Measurements from ENCODE around the gene IDUA. TPM values are rescaled to one million over a fixed set of nuclear protein-coding genes. Genes with fewer than 3 reads are reported as not detected.

Gene IDUA
- total and polyA plus RNA-seq, 8 donors, result 8.8 to 278 (median 21.7) TPM

GRCh38 chr4:1023895-1024740 lies 37.3 kb downstream of the IDUA start:
- no peak for DNase-seq
- Histone ChIP-seq H3K27me3 (peaks cover 0 to 10% (median 0%) of the 10 kb centered on the region in 3 donors), H3K4me1 (peaks cover 0 to 29% (median 13%) of the 10 kb centered on the region in 4 donors), H3K9me3 (no peaks in the 10 kb centered on the region), H3K27ac (no peak overlapping the region), H3K4me3 (no peak overlapping the region), H3K36me3 (peaks cover 7 to 40% (median 36%) of the 10 kb centered on the region in 4 donors)
- intact Hi-C loops (cut with DNase I; ENCODE audit: low total_unique reads), result no loop called here
- WGBS, 5 donors, result 96 to 98% (median 97%) methylated on average over 63 to 83 of the region's 83 CpGs
- TF ChIP-seq EP300 (IDR thresholded peaks at IDR 0.05) (no peak), POLR2AphosphoS5 (IDR thresholded peaks at IDR 0.05) (no peak), CTCF (IDR thresholded peaks at IDR 0.05) (no peak), POLR2A (IDR thresholded peaks at IDR 0.05) (no peak)

DNA sequence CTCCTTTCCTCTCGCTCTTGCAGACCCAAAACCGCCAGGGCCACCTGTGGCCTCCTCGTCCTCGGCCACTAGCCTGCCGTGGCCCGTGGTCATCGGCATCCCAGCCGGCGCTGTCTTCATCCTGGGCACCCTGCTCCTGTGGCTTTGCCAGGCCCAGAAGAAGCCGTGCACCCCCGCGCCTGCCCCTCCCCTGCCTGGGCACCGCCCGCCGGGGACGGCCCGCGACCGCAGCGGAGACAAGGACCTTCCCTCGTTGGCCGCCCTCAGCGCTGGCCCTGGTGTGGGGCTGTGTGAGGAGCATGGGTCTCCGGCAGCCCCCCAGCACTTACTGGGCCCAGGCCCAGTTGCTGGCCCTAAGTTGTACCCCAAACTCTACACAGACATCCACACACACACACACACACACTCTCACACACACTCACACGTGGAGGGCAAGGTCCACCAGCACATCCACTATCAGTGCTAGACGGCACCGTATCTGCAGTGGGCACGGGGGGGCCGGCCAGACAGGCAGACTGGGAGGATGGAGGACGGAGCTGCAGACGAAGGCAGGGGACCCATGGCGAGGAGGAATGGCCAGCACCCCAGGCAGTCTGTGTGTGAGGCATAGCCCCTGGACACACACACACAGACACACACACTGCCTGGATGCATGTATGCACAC lies 38.2 kb downstream of the IDUA start:
- H3K27ac ChIP-seq, result no peak overlapping the region
- H3K4me3 ChIP-seq, result no peak overlapping the region
- intact Hi-C loops (cut with DNase I; ENCODE audit: low total_unique reads), result no loop called here
- peaks cover 0 to 19% (median 0%) of the 10 kb centered on the region in 3 donors for H3K27me3 ChIP-seq
- 84 to 93% (median 87%) methylated on average over 24 to 32 of the region's 32 CpGs for WGBS, 5 donors
- peaks cover 5 to 38% (median 20%) of the 10 kb centered on the region in 4 donors for H3K4me1 ChIP-seq
- no peaks in the 10 kb centered on the region for H3K9me3 ChIP-seq
- peaks cover 7 to 40% (median 36%) of the 10 kb centered on the region in 4 donors for H3K36me3 ChIP-seq
- TF ChIP-seq CTCF (IDR thresholded peaks at IDR 0.05) (no peak), EP300 (IDR thresholded peaks at IDR 0.05) (no peak), POLR2A (IDR thresholded peaks at IDR 0.05) (no peak), POLR2AphosphoS5 (IDR thresholded peaks at IDR 0.05) (no peak)
- no peak for DNase-seq

DNA sequence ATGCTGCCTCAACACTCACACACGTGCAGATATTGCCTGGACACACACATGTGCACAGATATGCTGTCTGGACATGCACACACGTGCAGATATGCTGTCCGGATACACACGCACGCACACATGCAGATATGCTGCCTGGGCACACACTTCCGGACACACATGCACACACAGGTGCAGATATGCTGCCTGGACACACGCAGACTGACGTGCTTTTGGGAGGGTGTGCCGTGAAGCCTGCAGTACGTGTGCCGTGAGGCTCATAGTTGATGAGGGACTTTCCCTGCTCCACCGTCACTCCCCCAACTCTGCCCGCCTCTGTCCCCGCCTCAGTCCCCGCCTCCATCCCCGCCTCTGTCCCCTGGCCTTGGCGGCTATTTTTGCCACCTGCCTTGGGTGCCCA lies 39.3 kb downstream of the IDUA start:
- H3K36me3 ChIP-seq, result peaks cover 7 to 40% (median 36%) of the 10 kb centered on the region in 4 donors
- peaks cover 0 to 30% (median 0%) of the 10 kb centered on the region in 3 donors for H3K27me3 ChIP-seq
- H3K9me3 ChIP-seq, result no peaks in the 10 kb centered on the region
- peaks cover 6 to 49% (median 28%) of the 10 kb centered on the region in 4 donors for H3K4me1 ChIP-seq
- intact Hi-C loops (cut with DNase I; ENCODE audit: low total_unique reads), result no loop called here
- no peak overlapping the region for H3K27ac ChIP-seq
- H3K4me3 ChIP-seq, result no peak overlapping the region
- 31 to 55% (median 36%) methylated on average over 17 of the region's 17 CpGs for WGBS, 5 donors
- TF ChIP-seq POLR2A (IDR thresholded peaks at IDR 0.05), result no peak
- TF ChIP-seq POLR2AphosphoS5 (IDR thresholded peaks at IDR 0.05), result no peak
- DNase-seq, result peak; percentile 68 to 78

DNA sequence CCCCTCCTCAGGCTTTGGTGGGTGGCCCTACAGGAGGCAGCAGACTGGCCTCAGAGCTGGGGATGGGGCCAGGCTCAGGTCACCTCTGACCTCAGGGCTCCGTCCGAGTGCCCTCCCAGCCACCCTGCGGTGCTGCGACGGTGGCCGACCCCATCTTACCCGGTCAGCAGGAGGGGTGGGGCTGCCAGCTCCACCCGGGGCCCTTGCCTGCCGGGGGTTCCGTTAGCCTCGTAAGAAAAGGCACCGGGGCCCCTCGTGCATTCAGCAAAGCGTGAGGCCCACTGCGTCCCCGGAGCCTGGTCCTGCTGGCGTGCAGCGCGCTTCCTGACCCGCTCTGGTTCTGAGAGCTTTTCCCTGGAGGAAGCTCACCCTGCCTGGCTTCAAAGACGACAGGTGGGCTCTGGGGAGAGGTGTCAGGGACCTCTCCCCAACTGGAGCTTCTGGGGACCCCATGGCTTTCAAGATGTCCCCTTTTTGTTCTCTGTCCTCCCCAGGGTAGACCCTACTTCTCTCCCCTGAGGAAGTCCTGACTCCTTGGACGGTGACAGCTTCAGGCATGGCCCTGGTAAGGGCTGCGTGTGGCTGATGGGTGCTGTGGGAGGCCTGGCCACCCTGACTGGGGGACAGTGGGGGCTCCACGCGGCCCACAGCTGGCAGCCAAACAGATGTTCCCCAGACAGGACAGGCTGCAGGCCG lies 40.5 kb downstream of the IDUA start:
- H3K9me3 ChIP-seq, result no peaks in the 10 kb centered on the region
- no peak for DNase-seq
- no peak overlapping the region for H3K4me3 ChIP-seq
- H3K27me3 ChIP-seq, result peaks cover 0 to 43% (median 4%) of the 10 kb centered on the region in 3 donors
- no peak for TF ChIP-seq POLR2AphosphoS5 (IDR thresholded peaks at IDR 0.05)
- no peak for TF ChIP-seq POLR2A (IDR thresholded peaks at IDR 0.05)
- TF ChIP-seq EP300 (IDR thresholded peaks at IDR 0.05), result no peak
- TF ChIP-seq CTCF (IDR thresholded peaks at IDR 0.05), result no peak
- peaks cover 6 to 43% (median 26%) of the 10 kb centered on the region in 4 donors for H3K4me1 ChIP-seq
- 55 to 78% (median 69%) methylated on average over 11 to 26 of the region's 26 CpGs for WGBS, 5 donors
- intact Hi-C loops (cut with DNase I; ENCODE audit: low total_unique reads), result no loop called here
- H3K36me3 ChIP-seq, result peaks cover 7 to 37% (median 32%) of the 10 kb centered on the region in 4 donors
- no peak overlapping the region for H3K27ac ChIP-seq
